Activated CD4-positive, alpha-beta T cell treated with anti-CD3 and anti-CD28 coated beads, Interleukin-2, amount 50 U/mL, for 16 hours (primary cell): Measurements from ENCODE around the gene GPC6.
"Not testable (repeated sequence)": the region's sequence is repeated elsewhere in the genome, so short reads cannot be mapped to it uniquely, and the experiment has no call there.

Source experiments
- DNase-seq: peaks from one replicate; pipeline ENCODE4 v3.0.0-alpha.2; 2020

GPC6 gene

DNA sequence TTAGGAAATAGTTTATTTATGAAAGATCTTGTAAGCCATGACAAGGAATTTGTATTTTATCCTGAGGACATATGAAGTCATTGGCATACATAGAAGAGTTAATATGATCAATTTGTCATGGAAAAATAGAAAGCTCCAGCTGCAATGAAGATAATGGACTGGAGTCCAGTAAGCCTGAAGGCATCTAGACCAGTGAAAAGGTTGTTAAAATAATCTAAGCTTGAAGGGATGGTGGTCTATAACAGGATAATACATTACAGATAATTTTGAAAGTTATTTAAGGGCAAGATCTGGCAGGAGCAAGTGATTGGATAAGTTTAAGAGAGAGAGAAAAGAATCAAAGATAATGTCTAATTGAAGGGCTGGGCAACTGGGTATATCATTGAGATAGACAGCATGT, 224.2 kb downstream of the GPC6 start:
- DNase-seq: no peak

DNA sequence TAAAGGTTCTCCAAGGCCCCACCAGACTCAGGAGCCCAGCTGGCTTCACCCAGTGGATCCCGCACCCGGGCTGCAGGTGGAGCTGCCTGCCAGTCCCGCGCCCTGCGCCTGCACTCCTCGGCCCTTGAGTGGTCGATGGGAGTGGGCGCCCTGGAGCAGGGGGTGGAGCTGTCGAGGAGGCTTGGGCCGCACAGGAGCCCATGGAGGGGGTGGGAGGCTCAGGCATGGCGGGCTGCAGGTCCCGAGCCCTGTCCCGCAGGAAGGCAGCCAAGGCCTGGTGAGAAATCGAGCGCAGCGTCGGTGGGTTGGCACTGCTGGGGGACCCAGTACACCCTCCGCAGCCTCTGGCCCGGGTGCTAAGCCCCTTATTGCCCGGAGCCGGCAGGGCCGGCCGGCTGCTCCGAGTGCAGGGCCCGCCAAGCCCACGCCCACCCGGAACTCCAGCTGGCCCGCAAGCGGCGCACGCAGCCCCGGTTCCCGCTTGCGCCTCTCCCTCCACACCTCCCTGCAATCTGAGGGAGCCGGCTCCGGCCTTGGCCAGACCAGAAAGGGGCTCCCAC, 228.1 kb downstream of the GPC6 start:
- DNase-seq: not testable (repeated sequence)

DNA sequence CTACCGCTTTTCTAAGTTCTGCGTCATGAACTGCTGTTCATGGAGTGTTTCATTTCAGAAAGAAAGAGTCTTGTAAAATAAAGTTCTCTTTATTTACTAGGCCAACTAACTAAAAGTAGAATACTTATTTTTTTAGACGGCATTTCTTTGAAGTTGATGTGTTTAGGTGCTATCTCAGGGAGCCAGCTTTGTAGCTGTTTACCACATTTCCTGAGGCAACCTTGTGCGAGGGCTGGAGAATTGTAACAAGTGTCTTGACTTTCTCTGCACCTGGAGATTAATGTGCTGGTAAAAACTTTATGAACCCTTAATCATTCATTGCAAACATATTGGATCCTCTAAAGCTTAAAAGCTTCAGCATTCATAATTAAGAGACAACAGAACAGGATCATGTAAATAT, 229.3 kb downstream of the GPC6 start:
- DNase-seq: no peak

DNA sequence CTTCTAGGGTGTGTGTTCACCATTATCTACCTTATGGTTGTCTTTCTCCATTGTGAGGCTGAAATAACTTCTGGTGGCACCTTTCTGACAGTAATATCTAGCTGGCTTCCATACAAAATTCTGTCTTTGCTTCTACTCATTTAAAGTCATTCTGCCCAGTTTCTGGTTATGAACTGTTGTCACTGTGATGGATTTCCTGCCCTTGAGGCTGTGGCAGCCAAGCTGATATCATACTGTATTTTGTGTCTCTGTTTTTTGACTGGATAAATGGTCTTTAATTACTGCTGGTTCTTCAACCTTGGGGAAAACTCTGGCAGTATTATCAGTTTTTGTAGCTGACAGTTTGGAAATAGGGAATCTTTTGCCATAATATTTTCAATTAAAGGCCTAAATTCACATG, 233.4 kb downstream of the GPC6 start:
- DNase-seq: no peak

DNA sequence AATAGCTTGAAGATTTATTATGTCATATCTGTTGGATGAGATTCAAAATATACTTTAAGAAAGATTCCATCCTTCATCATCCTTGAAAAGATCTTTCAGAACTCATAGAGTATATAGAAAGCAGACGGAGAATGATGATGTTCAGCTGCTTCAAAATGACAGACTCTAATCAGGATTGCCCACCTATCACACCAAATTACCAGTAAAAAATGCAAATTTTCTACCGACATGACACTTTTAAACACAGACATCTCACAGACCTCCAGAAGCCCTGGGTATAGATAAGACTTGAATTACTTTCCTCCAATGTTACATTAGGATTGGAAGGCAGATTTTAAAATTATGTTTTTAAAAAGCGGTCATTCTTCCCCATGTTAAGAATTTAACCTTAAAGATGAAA, 235.5 kb downstream of the GPC6 start:
- DNase-seq: no peak

DNA sequence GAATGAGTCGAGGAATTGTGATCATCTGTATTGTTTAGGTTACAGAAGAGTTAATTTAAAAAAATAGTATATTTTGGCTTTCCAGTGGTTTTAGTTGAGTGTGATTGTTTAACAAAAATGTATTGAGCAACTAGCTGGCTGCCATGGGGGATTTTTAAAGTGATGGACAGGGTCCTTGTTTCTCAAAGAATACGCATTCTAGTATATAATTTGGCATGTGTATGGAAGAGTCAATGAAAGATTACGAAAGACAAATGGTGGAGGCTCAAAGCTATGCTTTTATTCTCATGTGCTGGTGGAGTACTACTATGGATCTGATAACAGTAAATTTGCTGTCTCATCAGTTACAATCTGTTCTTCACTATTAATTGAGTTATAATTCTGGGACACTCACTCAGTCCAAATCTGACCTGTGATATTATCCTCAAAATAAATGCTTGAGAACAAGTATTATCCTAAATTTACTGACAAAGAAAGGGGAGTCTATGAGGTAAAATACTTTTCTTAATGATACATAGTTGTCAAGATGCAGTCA, 240.0 kb downstream of the GPC6 start:
- no peak for DNase-seq

DNA sequence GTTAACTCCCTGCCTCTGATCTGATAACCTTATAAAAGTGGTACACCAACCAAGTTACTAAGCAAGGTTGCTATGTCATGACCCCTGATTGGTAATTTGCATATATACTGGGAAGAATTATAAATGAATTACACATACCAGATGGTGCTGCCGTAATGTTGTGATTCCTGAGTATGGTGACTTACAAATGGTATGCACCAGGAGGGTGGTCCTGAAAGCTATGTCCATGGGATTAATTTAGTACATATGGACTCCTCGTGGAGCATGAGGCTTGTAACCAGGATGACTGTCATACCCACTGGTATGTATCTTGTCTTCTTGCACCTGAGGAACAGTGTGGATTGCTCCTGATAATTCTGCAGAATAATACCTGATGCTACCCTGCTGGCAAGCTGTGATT, 240.6 kb downstream of the GPC6 start:
- DNase-seq: no peak

DNA sequence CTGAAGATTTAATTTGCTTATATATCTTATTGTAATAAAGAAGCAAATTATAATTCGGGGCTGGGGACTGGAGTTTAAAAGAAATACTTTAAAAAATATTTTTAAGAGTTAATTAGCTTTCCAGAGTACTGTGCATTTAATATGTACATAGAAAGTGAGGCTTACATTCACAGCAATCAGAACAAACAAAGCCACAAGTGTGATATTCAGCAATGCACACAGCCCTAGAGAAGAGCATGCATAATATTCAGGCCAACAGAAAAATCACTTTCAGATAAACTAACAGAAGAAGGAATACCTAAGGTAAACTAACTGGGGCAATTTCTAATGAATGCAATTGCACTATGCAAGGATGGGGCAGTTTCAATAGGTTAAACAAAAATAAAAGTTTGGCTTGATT, 241.8 kb downstream of the GPC6 start:
- DNase-seq: no peak

DNA sequence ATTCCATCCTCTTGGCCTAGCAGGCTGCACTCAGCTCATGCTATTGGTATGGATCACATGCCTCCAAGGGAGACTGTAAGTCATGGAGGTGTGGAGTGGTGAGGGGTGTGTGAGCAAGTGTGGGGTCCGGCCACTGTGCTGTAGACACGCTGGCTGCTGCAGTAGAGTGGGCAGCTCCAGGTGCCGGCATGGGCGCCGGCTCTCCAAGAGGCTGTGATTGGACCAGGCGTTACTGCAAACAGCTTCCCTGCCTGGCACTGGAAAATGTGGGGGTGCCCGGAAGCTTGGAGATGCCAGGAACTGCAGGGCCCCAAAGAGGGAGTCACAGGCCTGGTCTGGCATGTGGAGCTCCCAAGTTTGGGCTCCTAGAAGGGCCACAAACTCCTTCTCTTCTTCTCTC, 245.7 kb downstream of the GPC6 start:
- DNase-seq: no peak

DNA sequence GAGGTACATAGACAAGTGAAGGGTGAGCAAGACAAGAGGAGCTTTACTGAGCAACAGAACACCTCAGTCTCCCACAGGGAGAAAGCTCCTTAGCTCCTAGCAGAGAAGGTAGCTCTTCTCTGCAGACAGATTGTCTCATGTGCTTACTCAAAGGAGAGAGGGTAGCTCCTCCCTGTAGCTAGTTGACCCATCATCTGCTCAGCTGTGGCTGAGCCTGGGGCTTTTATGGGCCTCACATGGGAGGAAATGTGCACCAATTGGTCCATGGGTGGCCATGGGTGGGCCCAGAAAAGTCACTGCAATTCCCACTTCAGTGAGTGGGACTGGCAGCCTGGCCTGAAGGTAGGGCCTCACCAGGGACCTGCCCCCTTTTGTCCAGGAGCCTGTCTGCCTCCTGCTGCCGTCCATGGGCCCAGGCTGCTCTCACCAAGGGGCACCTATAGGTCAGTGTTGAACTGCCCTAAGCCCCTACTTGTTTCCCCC, 246.2 kb downstream of the GPC6 start:
- DNase-seq: no peak

DNA sequence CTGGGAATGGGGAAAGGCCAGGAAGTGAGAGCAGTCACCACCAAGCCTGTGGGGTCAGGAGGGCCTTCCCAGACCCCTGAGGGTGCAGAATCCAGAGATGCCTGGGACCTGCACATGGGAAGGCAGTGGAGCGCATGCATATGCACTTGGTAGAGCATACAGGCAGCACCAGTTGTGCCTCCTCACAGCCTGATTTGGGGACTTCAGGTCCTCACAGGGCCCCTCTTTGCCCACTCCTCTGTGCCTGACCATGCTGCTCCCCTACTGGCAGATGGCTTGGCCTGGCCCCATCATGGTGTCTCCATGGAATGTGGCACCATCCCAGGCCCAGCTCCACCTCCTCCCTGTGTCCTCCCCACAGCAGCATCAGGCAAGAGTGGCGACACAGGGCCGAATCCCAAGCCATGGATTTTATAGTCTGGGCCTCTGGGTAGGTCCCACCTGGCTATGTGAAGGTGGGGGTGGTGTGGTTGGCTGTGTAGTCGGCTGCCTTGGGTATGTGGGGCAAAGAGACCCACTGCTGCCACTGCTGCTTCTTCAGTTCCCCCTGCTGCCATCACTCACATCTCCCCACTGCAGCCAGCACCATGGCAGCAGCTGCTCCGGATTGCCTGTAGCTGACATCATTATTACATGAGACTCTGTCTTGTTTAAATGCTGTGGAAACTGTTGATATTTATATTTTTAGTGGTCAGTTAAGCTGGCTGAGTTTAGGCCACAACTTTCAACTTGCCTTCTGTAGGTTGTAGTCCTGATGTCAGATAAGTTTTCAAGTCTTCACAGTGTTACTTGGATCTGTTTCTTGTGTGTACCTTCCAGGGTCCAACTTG, 247.0 kb downstream of the GPC6 start:
- no peak for DNase-seq

DNA sequence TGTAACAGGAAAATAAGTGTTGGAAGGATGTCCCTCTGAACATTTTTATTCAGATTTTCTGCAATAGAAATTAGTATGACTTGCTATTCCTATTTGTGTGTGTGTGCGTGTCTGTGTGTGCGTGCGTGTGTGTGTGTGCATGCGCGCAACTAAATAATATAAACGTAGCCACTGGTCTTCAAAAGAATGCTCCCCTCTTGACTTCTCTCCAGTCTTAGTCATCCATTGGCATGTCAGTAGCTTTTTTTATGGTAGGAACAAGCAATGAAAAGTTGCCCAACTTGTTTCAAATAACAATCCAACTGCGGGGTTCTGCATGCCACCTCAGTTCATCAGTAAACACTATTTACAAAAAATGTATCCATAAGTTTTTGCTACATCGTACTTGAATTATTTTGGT, 249.6 kb downstream of the GPC6 start:
- no peak for DNase-seq

DNA sequence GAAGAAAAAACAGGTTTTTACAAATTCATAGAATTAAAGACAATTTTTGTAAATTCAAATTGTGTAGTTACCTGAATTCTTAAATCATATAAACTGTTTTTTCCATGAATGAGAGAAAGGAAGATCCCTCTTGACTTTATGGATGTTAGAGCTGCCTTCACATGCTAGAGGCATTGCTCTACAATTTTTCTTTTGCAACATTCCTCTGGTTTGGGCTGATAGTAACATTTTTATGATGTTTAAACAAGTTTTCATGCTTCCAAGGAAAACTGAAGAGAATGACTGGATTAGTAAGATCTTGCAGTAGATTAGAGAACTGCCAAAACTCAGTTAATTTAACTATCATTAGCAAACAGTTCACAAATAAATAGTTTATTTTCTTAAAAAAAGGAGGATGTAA, 250.6 kb downstream of the GPC6 start:
- DNase-seq: no peak

DNA sequence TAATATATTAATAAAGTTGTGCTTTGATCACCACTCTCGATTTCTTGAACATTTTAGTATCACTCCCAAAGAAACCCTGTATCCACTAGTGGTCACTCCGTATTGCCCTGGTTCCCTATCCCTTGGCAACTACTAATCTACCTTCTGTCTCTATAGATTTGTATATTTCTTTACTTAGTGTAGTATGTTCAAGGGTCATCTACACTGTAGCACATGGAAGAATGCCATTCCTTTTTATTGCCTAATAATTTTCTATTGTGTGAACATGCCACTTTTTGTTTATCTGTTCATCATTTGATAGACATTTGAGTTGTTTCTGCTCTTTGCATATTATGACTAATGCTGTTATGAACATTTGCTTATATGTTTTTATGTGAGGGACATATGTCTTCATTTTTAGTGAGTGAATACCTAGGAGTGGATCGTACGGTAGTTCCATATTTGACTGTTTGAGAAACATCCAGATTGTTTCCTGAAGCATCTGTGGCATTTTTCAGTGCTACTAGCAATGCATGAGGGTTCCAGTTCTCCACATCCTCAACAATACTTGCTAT, 254.0 kb downstream of the GPC6 start:
- no peak for DNase-seq

DNA sequence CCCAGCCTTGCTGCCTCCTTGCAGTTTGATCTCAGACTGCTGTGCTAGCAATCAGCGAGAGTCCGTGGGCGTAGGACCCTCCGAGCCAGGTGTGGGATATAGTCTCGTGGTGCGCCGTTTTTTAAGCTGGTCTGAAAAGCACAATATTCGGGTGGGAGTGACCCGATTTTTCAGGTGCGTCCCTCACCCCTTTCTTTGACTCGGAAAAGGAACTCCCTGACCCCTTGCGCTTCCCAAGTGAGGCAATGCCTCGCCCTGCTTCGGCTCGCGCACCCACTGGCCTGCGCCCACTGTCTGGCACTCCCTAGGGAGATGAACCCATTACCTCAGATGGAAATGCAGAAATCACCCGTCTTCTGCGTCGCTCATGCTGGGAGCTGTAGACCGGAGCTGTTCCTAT, 269.5 kb downstream of the GPC6 start:
- not testable (repeated sequence) for DNase-seq

DNA sequence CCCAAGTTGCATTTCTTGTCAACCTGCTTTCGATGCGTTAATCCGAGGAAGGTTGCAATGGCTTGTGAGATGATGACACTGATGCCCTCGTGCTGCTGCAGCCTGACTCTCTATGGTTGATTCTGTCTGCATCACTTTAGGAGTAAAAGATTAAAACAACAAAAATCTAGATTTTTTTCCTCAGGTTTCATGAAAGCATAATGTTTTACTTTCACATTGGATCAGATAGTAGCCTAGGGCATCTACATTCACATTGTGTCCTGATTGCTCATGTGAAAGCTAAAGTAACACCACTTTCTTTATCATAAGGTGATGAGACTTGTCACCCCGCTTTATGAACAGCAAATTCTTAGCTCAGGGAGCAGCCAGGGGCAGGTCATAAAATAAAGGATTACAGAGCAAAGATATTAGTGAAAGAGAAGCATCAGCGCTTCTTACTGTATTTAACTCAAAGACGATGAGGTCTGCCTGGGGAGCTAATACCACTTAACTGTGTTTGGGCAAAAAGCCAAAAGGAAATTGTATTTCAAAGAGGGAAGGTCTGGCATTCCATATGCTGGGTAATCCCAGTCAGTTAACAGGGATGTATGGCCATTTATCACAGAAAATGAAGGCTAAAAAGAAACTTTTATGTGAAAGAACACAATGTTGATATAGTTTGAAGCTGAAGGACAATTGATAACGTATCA, 270.5 kb downstream of the GPC6 start:
- DNase-seq: no peak

DNA sequence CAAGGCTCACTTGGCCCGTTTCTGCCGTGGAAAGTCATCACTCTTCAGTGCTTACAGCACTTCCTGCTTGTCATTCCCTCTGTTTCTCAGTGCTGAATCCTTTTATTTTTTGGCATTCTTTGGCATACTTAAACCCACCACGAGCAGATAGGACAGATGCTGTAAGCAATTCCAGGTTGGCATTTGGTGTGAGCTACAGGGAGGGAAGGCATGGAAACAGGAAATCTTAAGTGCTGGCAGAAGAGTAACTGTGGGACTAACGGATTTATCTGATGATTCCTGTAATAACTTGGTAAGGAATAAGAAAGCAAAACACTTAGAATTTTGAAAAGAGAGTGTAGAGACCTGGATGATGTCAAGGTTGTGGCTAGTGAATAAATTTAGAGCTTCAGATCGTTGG, 273.4 kb downstream of the GPC6 start:
- no peak for DNase-seq

DNA sequence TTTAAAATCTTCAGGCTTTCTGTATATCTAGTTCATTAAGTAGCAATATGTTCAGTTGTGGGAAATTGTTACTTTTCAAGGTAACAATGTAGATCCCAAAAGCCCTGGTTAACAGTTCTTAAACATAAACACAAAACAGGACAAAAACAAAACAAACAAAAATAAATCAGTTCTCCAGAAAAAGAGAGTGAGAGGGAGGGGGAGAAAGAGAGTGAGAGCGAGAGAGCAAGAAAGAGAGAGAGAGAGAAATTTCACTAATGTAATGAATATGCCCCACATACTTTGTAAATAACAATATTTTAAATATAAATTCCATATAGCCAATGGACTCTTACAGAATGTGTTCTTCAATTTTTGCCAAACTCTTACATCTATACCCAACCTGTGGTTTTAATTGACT, 275.5 kb downstream of the GPC6 start:
- DNase-seq: no peak

DNA sequence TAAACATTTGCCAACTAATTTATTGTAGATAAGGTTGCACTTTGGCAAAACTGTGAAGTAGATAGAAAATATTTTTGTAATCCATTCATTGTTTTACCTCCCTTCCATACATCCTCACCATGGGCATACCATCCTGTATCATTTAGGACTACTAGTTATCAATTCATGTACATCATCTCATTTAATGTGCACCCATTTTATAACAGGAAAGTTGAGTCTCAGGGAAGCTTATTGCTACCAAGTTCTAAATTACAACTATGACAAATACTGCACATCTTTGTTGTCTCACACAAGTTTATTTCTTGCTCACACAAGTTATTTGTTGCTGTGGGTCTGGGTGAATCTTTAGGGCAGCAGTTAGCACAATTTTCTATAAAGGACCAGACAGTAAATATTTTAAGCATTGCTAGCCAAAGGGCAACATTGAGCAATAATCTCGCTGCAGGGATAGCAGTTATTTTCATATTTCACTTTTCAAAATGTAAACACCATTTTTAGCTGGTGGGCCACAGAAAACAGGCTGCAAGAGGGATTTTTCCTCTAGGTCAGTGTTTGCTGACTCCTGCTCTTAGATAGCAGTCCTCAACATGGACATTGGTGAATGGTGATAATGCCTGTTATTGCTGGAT, 276.5 kb downstream of the GPC6 start:
- no peak for DNase-seq

DNA sequence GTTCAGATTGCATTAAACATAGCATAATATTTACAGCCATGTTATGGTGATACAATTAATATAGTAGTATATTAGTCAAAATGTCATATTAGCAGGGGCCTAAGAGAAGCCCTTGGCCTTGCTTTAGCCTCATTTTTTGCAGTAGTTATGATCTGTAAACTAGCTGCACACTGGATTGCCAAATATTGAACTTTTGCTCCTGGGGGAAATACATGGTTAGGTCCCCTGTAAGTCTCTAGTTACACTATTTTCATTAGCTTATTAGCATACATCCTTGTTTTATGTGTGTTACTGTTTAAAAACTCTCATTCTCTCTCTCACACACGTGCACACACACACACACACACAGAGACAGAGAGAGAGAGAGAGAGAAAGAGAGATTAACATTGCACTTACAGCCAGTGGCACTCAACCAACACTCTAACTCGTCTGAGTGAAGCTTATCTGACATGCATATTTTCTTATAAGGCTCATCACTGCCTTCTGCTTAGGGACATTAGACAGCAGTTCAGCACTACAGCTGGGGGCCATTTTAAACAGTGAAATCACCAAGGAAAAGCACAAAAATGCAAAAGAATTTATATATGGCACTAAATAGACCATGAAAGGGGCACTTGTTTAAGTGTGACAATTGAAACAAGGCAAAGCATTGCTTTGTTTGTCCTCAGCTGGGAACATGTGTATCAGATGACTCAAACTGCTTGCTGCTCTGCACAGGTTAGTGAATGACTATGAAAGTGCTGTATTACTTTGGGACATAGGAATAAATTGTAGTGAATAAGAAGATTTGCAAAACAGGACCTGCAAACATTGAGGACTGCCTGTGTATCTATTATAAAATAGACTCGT, 278.7 kb downstream of the GPC6 start:
- no peak for DNase-seq

DNA sequence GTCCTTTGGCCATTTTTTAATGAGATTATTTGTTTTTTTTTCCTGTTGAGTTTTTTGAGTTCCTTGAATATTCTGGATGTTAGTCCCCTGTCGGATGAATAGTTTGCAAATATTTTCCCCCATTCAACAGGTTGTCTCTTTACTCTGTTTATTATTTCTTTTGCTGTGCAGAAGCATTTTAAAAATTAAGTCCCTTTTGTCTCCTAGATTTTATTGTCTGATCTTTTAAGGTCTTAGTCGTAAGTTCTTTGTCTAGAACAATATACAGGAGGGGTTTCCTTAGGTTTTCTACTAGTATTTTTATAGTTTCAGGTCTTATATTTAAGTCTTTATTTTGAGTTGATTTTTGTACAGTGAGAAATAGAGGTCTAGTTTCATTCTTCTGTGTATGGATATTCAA, 284.4 kb downstream of the GPC6 start:
- DNase-seq: no peak

DNA sequence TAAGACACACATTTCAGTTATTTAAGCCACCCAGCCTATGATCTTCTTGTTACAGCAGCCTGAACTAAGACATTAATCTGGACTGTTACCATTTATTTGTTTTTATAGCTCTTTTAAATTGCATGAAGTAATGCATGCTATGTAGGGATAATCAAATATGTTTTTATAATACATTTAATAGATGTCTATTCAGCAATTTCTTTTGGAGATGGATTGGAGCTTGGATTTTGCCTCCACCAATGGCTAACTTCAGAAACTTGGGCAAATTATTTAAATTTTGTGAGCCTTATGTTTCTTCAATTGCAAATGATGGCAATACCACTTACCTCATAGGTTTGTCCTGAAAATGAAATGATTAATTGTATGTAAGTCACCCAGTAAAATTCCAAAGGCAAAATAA, 288.7 kb downstream of the GPC6 start:
- no peak for DNase-seq
